ENCODE measurements around the gene SHISA5. TPM values are rescaled to one million over a fixed set of nuclear protein-coding genes. Genes with fewer than 3 reads are reported as not detected.

Gene SHISA5
- total and polyA plus RNA-seq, 2 donors (not counting 1 experiment from before 2014, with no cell fraction given) = 147 to 183 TPM

DNA sequence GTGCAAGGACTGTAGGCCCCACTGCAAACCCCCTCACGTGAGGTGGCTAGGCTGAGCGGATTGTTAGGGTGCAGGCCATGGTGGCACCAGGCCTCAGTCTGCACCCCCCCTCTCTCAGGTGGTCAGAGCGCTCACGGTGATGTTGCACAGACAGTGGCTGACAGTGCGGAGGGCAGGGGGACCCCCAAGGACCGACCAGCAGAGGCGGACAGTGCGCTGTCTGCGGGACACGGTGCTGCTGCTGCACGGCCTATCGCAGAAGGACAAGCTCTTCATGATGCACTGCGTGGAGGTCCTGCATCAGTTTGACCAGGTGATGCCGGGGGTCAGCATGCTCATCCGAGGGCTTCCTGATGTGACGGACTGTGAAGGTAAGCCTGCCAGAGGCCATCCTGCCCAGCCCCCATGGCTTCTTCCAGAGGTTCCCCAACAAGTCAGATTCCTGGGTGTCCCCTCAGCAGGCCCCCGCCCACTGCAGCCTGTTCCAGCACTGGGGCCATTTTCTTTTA lies 39.2 kb downstream of the SHISA5 start:
- TF ChIP-seq EZH2 (IDR thresholded peaks at IDR 0.05; ENCODE audit: borderline replicate concordance, insufficient read depth, low read depth, low read length, poor library complexity, severe bottlenecking) = no peak
- TF ChIP-seq, protein P1, sequence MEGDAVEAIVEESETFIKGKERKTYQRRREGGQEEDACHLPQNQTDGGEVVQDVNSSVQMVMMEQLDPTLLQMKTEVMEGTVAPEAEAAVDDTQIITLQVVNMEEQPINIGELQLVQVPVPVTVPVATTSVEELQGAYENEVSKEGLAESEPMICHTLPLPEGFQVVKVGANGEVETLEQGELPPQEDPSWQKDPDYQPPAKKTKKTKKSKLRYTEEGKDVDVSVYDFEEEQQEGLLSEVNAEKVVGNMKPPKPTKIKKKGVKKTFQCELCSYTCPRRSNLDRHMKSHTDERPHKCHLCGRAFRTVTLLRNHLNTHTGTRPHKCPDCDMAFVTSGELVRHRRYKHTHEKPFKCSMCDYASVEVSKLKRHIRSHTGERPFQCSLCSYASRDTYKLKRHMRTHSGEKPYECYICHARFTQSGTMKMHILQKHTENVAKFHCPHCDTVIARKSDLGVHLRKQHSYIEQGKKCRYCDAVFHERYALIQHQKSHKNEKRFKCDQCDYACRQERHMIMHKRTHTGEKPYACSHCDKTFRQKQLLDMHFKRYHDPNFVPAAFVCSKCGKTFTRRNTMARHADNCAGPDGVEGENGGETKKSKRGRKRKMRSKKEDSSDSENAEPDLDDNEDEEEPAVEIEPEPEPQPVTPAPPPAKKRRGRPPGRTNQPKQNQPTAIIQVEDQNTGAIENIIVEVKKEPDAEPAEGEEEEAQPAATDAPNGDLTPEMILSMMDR (IDR thresholded peaks at IDR 0.05) = no peak
- Histone ChIP-seq H3K4me1 (ENCODE audit: control insufficient read depth in 2 of 2, insufficient read depth in 2 of 2, low read length in 2 of 2) (peaks cover 40 to 43% of the 10 kb centered on the region in 2 donors), H3K9ac (ENCODE audit: low read length) (no peak overlapping the region), H4K20me1 (ENCODE audit: control insufficient read depth, insufficient read depth, low read length, poor library complexity, severe bottlenecking) (peaks cover 35% of the 10 kb centered on the region), H2AFZ (ENCODE audit: insufficient read depth, low read depth, low read length, poor library complexity, severe bottlenecking) (no peak overlapping the region), H3K4me3 (ENCODE audit: control extremely low read depth in 1 of 5, extremely low read depth in 1 of 5, insufficient read depth in 1 of 5, low read depth in 2 of 5, low read length in 4 of 5) (no peak overlapping the region), H3K4me2 (replicated peaks; ENCODE audit: low read depth, low read length, poor library complexity, severe bottlenecking) (no peak overlapping the region), H3K27ac (ENCODE audit: low read length in 2 of 2) (peak overlapping the region in 1 of 2 donors; percentile 99), H3K79me2 (ENCODE audit: control insufficient read depth, insufficient read depth, low read length) (peaks cover 48% of the 10 kb centered on the region), H3K9me3 (ENCODE audit: control extremely low read depth in 1 of 3, control insufficient read depth in 2 of 3, insufficient read depth in 1 of 3, low read length in 2 of 3) (no peaks in the 10 kb centered on the region), H3K27me3 (replicated peaks in 1 of 4; ENCODE audit: control extremely low read depth in 1 of 4, control insufficient read depth in 3 of 4, insufficient read depth in 4 of 4, low read length in 3 of 4) (no peaks in the 10 kb centered on the region), H3K36me3 (replicated peaks in 1 of 2; ENCODE audit: control extremely low read depth in 1 of 2, control insufficient read depth in 1 of 2, extremely low read depth in 1 of 2, insufficient read depth in 2 of 2, low read length in 1 of 2) (peaks cover 2 to 46% of the 10 kb centered on the region in 2 experiments)
- no peaks in the 10 kb centered on the region for H3K27me3 Mint-ChIP-seq
- DNase-seq (peak; percentile 13), ATAC-seq (ENCODE audit: low read depth) (no peak)
- peak overlapping the region; percentile 26 for H3K27ac Mint-ChIP-seq
- 98% methylated on average over 17 of the region's 17 CpGs for WGBS (ENCODE audit: insufficient coverage)
- H3K9me3 Mint-ChIP-seq (ENCODE audit: insufficient read depth) = no peaks in the 10 kb centered on the region
- POLR2A ChIA-PET = interaction anchor here (0.5 to 2.6 kb wide), 4 partner anchors 25 to 157 kb away, joined by 3 to 20 read pairs (median 6); partner anchors contain the start of genes CCDC51 and TMA7
- H3K4me1 Mint-ChIP-seq = peaks cover 44% of the 10 kb centered on the region
- intact Hi-C loops (cut with micrococcal nuclease) = loop anchor here (1.0 to 10.0 kb wide), 3 partner anchors 9 to 220 kb away; partner anchors contain the start of gene NCKIPSD
- H3K4me3 Mint-ChIP-seq = no peak overlapping the region
- CTCF ChIA-PET = interaction anchor here (0.6 to 17.7 kb wide), 11 partner anchors 9 to 93 kb away, joined by 3 to 240 read pairs (median 8); partner anchors contain the start of genes ATRIP and SHISA5

- H3K9me3 Mint-ChIP-seq (ENCODE audit: insufficient read depth) = no peaks in the 10 kb centered on the region
- Histone ChIP-seq H3K9ac (ENCODE audit: low read length) (no peak overlapping the region), H3K9me3 (ENCODE audit: control extremely low read depth in 1 of 3, control insufficient read depth in 2 of 3, insufficient read depth in 1 of 3, low read length in 2 of 3) (no peaks in the 10 kb centered on the region), H3K27me3 (replicated peaks in 1 of 4; ENCODE audit: control extremely low read depth in 1 of 4, control insufficient read depth in 3 of 4, insufficient read depth in 4 of 4, low read length in 3 of 4) (no peaks in the 10 kb centered on the region), H3K4me1 (ENCODE audit: control insufficient read depth in 2 of 2, insufficient read depth in 2 of 2, low read length in 2 of 2) (peaks cover 29 to 33% of the 10 kb centered on the region in 2 donors), H3K79me2 (ENCODE audit: control insufficient read depth, insufficient read depth, low read length) (peaks cover 37% of the 10 kb centered on the region), H2AFZ (ENCODE audit: insufficient read depth, low read depth, low read length, poor library complexity, severe bottlenecking) (no peak overlapping the region), H3K4me2 (replicated peaks; ENCODE audit: low read depth, low read length, poor library complexity, severe bottlenecking) (no peak overlapping the region), H4K20me1 (ENCODE audit: control insufficient read depth, insufficient read depth, low read length, poor library complexity, severe bottlenecking) (peaks cover 25% of the 10 kb centered on the region), H3K4me3 (ENCODE audit: control extremely low read depth in 1 of 5, extremely low read depth in 1 of 5, insufficient read depth in 1 of 5, low read depth in 2 of 5, low read length in 4 of 5) (no peak overlapping the region), H3K36me3 (replicated peaks in 1 of 2; ENCODE audit: control extremely low read depth in 1 of 2, control insufficient read depth in 1 of 2, extremely low read depth in 1 of 2, insufficient read depth in 2 of 2, low read length in 1 of 2) (peaks cover 2 to 42% of the 10 kb centered on the region in 2 experiments), H3K27ac (ENCODE audit: low read length in 2 of 2) (no peak overlapping the region)
- H3K27ac Mint-ChIP-seq = no peak overlapping the region
- ChIA-PET CTCF (interaction anchor here (1.0 to 17.7 kb wide), 6 partner anchors 10 to 86 kb away, joined by 3 to 240 read pairs (median 10); partner anchors contain the start of gene SHISA5), POLR2A (interaction anchor here (0.7 kb wide), 1 partner anchor 866 kb away, joined by 3 read pairs; no protein-coding TSS in a partner anchor)
- peaks cover 34% of the 10 kb centered on the region for H3K4me1 Mint-ChIP-seq
- ATAC-seq (ENCODE audit: low read depth) = no peak
- H3K27me3 Mint-ChIP-seq = no peaks in the 10 kb centered on the region
- 88% methylated on average over 9 of the region's 9 CpGs for WGBS (ENCODE audit: insufficient coverage)
- no peak overlapping the region for H3K4me3 Mint-ChIP-seq
- intact Hi-C loops (cut with micrococcal nuclease) = loop anchor here (10.0 kb wide), 1 partner anchor 221 kb away; the partner anchor contains the start of gene NCKIPSD
- TF ChIP-seq, protein P1 (IDR thresholded peaks at IDR 0.05) = no peak
- TF ChIP-seq EZH2 (IDR thresholded peaks at IDR 0.05; ENCODE audit: borderline replicate concordance, insufficient read depth, low read depth, low read length, poor library complexity, severe bottlenecking) = no peak
- no peak for DNase-seq
Measured at GRCh38 chr3:48463703-48464102, 40.3 kb downstream of the SHISA5 start.

Measured in B cell (primary cell).